Fibroblast of skin of right quadriceps (primary cell): ENCODE results near the gene SPINK14.

Experiments used
- DNase-seq: peaks from one replicate; pipeline ENCODE4 v3.0.0-alpha.2; 2013

The SPINK14 gene

DNA sequence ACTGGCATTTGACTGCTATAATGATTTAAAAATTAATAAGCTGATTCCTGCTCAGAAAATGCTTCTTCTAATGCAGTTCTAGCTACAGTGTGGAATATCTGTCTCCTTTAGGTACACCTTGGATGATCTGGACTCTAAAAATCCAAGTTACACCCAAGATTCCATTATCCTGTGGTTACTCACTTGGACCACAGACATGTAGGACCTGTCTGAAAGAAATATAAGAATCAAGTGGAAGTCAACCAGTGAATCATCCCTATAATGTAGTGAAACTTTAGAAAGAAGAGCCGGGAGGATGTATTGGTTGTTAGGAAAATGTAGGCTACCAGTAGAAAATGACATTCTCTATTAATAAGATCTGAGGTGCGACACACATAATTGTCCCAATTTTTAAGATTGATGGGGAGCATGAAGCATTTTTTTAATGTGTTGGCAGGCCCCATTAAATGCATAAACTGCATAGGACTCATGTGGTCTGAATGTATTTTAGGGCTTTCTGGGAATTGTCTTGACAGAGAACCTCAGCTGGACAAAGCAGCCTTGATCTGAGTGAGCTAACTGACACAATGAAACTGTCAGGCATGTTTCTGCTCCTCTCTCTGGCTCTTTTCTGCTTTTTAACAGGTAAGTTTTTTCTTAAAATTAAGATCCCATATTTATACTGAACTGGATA lies 34.3 kb downstream of the SPINK14 start, which contains the start of gene SPINK6:
Gene SPINK6 (plus strand): TSS at position 512 of the 673 bp plus-strand sequence. CDS start 55 bp downstream, at position 567.
- DNase-seq, result no peak

DNA sequence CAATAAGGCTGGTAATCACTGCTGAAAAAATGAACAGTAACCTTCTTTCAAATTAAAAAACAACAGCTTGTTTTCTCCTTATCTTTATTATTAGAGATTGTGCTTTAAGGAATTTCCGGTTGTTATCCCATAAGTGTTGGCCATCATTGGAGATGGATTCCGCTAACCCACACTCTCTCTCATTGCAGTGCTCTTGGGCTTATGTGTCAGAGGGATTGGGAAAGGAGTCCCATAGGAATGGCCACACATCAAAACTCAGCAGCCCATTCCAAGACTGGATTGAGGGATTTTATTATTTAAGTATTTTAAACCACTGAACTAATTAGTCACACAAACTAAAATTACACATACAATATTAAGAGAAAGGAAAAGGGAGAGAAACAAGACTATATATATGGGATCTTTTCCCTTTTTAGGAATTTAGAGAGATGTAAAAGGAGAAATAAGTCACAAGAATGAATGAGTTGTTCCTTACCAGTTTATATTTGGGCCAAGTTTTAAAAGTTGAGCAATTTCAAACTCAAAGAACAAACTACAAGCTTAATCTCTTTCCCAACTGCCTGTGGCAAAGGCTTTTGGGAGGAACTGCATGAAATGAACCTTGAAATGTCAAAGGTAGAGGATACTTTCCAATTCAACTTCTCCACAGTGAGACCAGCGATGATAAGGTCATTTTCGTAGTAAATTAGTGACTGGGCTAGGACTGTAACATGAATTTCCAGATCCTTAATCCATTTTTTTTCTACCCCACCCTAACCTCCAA lies 36.9 kb downstream of the SPINK14 start:
- no peak for DNase-seq

DNA sequence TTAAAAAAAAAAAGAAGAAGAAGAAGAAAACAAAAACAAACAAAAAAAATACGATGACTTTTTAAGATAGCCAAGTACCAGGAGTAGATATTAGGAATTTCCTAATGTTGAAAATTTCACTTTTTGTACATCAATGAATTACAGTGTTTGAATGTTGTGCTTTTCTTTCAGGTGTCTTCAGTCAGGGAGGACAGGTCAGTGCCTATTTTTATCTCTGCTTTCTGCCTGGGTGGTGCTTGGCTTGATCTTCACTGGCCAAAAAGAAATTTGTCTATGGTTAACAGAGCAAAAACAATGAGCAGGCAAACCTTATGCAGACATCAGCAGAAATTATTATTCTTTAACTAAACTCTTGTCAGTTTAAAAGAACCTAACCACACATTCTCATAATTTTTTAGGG lies 37.5 kb downstream of the SPINK14 start:
- DNase-seq, result no peak

DNA sequence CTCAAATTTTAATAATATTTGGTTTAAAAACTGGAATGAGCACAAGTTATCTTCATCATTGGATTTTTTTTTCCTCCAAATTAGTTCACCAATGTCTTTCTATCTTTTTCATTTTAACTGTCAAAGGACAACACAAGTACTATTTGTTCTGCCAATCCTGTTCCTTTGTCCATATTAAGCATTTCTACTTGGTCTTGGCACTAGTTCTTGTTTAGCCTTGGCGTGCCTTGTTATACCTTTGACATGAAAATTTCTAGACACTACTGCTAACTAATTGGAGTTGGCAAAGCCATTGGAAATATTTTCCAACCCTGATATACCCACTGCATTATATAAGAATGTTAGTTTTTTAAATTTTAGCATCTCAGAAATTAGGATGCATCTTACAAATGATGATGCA lies 38.3 kb downstream of the SPINK14 start:
- DNase-seq, result no peak

DNA sequence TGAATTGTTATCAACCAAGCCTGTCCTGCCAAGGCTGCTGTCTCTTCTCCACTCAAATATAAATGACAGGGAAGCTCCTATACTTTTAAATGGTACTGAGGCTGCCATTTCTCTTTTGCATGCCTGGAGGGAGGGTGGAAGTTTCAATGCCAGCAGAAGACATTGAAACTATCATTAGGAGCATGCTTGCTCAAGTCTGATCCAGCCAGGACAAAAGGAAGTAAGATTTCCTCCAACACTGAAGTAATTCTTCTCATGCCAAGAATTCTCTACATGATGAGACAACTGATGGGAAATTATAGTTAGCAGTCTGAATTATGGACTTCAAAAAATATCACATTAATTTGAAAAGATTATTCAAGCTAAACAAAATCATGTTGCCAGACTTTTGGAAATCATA lies 39.9 kb downstream of the SPINK14 start:
- DNase-seq, result no peak

DNA sequence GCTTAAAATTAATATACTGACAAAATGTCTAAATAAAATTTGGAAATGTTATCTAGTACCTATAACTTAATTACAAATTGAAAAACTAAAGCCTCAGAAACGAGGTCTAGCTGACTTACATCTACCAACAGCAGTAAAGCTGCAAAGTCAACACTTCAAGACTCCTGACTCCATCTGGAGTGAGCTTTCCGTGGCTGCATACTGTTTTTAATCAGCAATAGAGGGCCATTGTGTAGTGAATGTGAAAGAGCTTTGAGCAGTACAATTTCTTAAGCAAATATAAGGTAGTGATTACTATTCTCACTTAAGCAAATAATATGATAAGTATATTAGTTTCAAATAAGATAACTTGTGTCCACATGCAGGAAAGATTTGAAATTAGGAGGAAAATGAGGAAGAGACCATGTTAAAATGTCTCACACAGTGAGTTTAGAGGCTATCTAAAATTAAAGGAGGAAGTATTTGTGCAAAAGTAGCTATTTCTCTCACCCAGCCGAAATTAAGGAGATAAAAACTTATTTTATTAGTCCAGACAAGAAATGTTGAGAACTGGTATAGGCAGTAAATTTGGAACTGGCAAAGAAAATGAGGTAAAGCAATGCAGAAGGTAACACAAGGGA lies 40.9 kb downstream of the SPINK14 start:
- no peak for DNase-seq

DNA sequence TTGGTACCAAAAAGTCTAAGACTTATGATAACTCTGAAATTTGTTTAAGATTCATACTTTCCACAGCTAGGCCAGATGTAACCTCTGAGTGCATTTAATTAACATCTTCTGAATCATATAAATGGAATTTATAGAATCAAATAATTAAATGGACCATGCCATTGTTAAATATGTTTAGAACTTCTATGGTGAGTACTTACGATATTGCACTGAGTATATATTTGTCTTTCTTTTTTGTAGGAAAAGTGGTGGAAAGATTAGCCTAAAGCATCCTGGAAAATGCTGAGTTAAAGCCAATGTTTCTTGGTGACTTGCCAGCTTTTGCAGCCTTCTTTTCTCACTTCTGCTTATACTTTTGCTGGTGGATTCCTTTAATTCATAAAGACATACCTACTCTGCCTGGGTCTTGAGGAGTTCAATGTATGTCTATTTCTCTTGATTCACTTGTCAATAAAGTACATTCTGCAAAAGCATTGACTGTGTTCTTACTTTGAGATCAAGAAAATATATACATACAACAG lies 46.4 kb downstream of the SPINK14 start:
- no peak for DNase-seq

DNA sequence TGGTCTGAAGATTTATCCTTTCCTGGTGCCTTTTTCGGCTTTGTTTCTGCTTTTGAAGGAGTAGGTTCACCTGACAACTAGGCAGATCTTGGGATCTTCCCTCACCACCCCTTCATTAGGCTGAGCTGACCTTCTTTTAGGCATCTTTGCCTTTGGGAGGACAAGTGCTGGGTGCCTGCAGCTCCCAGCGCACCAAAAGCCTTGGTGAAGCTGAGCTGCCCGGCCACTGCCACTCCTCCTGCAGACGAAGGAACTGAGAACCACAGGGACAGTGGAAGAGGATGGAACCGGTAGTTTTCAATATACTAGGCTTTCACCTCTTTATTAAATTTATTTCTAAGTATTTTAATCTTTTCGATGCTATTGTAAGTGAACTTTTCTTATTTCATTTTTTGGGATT lies 53.2 kb downstream of the SPINK14 start:
- no peak for DNase-seq

DNA sequence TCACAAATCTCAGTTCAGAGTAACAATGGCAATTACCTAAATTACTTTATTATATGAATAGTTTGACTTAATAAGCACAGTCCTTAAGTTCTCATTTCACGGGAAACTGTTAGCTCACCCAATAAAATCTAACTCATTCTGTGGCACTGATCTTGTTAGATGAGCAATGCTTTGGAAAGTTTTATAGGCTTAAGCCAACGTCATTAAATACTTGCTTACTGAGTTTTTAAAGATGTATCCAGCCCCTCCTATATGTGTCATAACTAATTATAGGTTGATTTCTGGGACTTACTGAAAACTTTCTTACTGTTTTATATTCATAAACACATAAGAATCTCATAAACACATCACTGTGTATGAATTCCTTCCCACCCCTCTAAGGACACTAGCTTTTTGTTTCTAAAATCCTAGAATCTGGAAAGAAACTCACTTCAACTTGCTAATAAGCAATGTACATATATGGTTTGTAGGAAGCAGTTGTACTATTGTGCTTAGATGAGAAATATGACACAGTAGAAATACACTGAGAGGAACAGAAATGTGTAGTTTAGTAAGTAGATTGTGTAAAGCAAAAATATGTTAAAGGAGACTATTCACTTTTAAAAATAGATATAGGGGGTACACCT lies 55.9 kb downstream of the SPINK14 start:
- DNase-seq, result peak; percentile 0
